ENCODE data around the gene ROCK2.

Gene ROCK2

DNA sequence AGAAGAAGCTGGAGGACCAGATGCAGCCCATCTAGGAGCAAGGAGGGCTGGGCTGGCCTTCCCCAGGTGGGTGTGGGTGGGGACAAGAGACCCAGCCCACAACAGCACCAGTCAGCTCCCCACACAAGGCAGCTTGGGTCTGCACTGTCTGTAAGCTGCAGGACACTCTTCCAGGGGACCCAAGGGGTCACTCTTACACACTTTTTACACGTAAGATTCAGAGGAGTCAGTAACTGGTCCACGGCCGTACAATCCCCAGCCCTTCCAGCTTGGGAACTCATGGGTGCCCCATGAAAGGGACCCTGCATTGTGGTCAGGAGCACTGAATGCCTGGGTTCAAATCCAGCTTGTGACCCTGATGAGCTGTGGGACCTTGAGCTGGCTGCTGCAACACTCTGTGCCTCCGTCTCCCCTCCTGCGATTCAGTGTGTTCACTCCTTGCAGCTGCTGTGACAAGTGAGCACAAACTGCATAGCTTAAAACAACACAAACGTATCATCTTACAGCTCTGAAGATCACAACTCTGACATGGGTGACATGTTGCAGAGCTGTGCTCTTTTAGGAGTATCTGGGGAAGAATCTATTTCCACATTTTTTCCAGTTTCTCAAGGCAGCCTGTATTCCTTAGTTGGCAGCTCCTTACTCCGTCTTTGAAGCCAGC lies 200.2 kb downstream of the ROCK2 start:
- H3K27ac Mint-ChIP-seq = no peak overlapping the region
- H3K36me3 Mint-ChIP-seq (ENCODE audit: low read depth) = no peaks in the 10 kb centered on the region
- DNase-seq = no peak
- H3K9me3 Mint-ChIP-seq = no peaks in the 10 kb centered on the region
- H3K4me1 Mint-ChIP-seq = peaks cover 18% of the 10 kb centered on the region
- no peak overlapping the region for H3K4me3 Mint-ChIP-seq
- TF ChIP-seq, protein P1, sequence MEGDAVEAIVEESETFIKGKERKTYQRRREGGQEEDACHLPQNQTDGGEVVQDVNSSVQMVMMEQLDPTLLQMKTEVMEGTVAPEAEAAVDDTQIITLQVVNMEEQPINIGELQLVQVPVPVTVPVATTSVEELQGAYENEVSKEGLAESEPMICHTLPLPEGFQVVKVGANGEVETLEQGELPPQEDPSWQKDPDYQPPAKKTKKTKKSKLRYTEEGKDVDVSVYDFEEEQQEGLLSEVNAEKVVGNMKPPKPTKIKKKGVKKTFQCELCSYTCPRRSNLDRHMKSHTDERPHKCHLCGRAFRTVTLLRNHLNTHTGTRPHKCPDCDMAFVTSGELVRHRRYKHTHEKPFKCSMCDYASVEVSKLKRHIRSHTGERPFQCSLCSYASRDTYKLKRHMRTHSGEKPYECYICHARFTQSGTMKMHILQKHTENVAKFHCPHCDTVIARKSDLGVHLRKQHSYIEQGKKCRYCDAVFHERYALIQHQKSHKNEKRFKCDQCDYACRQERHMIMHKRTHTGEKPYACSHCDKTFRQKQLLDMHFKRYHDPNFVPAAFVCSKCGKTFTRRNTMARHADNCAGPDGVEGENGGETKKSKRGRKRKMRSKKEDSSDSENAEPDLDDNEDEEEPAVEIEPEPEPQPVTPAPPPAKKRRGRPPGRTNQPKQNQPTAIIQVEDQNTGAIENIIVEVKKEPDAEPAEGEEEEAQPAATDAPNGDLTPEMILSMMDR (IDR thresholded peaks at IDR 0.05) = no peak
- peaks cover 23% of the 10 kb centered on the region for H3K27me3 Mint-ChIP-seq (ENCODE audit: low read depth, poor library complexity)

DNA sequence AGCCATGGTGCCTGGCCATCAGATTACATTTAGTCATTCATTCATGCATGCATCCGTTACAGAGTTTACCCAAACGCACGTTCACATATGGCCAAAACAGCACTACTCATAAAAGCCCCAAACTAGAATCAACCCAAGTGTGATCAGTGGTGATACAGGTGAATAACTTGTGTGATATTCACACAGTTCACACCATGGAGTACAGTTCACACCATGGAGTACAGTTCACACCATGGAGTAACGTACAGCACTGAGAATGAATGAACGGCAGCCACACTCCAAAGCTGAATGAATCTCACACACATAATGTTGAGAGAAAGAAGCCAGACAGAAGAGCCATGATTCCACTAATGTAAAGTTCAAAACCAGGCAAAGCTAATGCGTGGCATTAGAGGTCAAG lies 201.4 kb downstream of the ROCK2 start:
- Mint-ChIP-seq H3K4me1 (peaks cover 18% of the 10 kb centered on the region), H3K27me3 (ENCODE audit: low read depth, poor library complexity) (peaks cover 23% of the 10 kb centered on the region), H3K9me3 (no peaks in the 10 kb centered on the region), H3K36me3 (ENCODE audit: low read depth) (no peaks in the 10 kb centered on the region), H3K27ac (peak overlapping the region; percentile 5), H3K4me3 (no peak overlapping the region)
- TF ChIP-seq, protein P1 (IDR thresholded peaks at IDR 0.05) = no peak
- DNase-seq = no peak

DNA sequence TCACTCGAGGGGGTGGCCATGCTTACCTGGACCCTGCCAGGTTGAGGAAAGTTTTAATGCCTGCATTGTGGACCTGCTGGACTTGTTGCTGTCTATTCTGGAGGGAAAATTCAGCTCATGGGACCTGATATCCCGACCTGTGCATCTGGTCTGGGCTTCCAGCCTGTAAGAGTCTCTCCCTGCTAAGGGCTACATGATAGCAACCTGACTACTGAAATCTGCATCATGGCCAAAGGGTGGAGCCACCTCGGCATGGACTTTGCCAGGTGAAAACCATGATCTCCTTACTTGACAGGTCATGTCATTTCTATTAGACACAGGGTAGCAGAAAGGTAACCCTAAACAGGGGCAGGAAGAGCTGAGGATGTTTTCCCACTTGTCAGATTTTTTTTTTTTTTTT lies 202.1 kb downstream of the ROCK2 start:
- Mint-ChIP-seq H3K36me3 (ENCODE audit: low read depth) (no peaks in the 10 kb centered on the region), H3K9me3 (no peaks in the 10 kb centered on the region), H3K4me3 (no peak overlapping the region), H3K27me3 (ENCODE audit: low read depth, poor library complexity) (peaks cover 25% of the 10 kb centered on the region), H3K27ac (no peak overlapping the region), H3K4me1 (peaks cover 18% of the 10 kb centered on the region)
- no peak for DNase-seq
- TF ChIP-seq, protein P1 (IDR thresholded peaks at IDR 0.05) = no peak

DNA sequence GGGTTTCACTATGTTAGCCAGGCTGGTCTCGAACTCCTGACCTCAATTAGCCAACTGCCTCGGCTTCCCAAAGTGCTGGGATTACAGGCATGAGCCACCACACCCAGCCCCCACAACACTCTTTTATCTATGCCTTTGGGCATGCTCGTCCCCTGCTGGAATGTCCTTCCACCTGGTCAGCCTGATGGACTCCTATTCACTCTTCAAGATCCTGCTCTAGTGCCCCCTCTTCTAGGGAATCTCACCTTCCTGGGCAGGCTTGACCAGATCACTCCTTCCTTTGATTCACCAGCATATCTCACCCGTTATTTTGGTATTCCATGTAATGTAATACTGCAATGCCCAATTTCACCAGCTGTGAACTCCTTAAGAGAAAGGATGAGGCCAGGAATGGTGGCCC lies 203.1 kb downstream of the ROCK2 start:
- H3K9me3 Mint-ChIP-seq = no peaks in the 10 kb centered on the region
- H3K4me3 Mint-ChIP-seq = no peak overlapping the region
- no peaks in the 10 kb centered on the region for H3K36me3 Mint-ChIP-seq (ENCODE audit: low read depth)
- no peak for DNase-seq
- H3K4me1 Mint-ChIP-seq = peaks cover 18% of the 10 kb centered on the region
- H3K27me3 Mint-ChIP-seq (ENCODE audit: low read depth, poor library complexity) = peaks cover 27% of the 10 kb centered on the region
- TF ChIP-seq, protein P1 (IDR thresholded peaks at IDR 0.05) = no peak
- H3K27ac Mint-ChIP-seq = no peak overlapping the region

DNA sequence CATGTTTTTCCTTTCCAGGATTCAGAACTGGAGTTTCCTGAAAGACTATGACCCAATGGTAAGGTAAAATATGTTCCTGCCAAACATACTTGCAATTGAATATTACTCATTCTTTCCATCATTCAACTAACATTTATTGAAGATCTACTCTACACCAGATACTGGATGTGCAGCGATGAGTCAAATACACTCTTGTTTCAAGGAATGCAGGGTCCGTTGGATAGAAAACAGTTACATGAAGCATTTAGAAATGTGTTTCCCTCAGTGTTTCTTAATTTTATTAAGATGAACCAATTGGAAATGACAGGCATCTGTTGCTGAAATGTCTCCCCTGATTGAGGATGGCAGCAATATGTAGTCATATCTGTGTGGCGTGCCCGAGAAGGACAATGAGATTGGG lies 203.9 kb downstream of the ROCK2 start:
- Mint-ChIP-seq H3K4me1 (peaks cover 18% of the 10 kb centered on the region), H3K9me3 (no peaks in the 10 kb centered on the region), H3K27ac (no peak overlapping the region), H3K36me3 (ENCODE audit: low read depth) (no peaks in the 10 kb centered on the region), H3K27me3 (ENCODE audit: low read depth, poor library complexity) (peaks cover 24% of the 10 kb centered on the region), H3K4me3 (no peak overlapping the region)
- DNase-seq = no peak
- TF ChIP-seq, protein P1 (IDR thresholded peaks at IDR 0.05) = no peak

DNA sequence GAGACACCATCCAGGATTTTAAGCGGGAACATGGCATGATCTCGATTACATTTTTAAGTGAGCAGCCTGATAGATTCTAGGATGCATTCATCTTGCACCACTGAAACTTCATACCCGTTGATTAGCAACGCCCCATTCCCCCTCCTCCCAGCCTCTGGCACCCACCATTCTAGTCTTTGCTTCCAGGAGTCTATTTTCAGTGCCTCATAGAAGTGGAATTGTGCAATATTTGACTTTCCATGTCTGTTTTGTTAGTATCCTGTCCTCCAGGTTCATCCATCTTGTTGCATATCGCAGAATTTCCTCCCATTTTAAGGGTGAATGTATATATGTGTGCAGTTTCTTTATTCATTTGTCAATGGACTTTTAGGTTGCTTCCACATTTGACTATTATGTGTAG lies 210.1 kb downstream of the ROCK2 start:
- peaks cover 30% of the 10 kb centered on the region for H3K27me3 Mint-ChIP-seq (ENCODE audit: low read depth, poor library complexity)
- TF ChIP-seq, protein P1 (IDR thresholded peaks at IDR 0.05) = no peak
- DNase-seq = no peak
- H3K9me3 Mint-ChIP-seq = no peaks in the 10 kb centered on the region
- peak overlapping the region; percentile 27 for H3K4me3 Mint-ChIP-seq
- H3K4me1 Mint-ChIP-seq = peaks cover 31% of the 10 kb centered on the region
- no peaks in the 10 kb centered on the region for H3K36me3 Mint-ChIP-seq (ENCODE audit: low read depth)
- no peak overlapping the region for H3K27ac Mint-ChIP-seq

Measured in nephron progenitor cell (in vitro differentiated cells).